Epithelial cell of proximal tubule (primary cell): ENCODE results near the gene TMEM88. TPM values are rescaled to one million over a fixed set of nuclear protein-coding genes. Genes with fewer than 3 reads are reported as not detected.

ENCODE experiments used
- DNase-seq: peaks from one replicate; pipeline ENCODE4 v3.0.0-alpha.2; 2011; ENCODE audit warnings: low read depth
- H3K4me3 ChIP-seq: 2 replicates; pipeline ENCODE4 v1.5.1; 2011; ENCODE audit warnings: low read depth, mild to moderate bottlenecking, low read length
- total RNA-seq: library from RNA; depleted of rRNA; stranded (reverse); fragments of >200 nt; gene quantifications from 2 replicates; pipeline ENCODE4 v1.2.3, GENCODE V29; 2015
- TF ChIP-seq, protein P1 (sequence below): conservative IDR thresholded peaks from 2 replicates; pipeline ENCODE4 v1.5.1; 2012; ENCODE audit warnings: low read depth, mild to moderate bottlenecking, low read length

TMEM88 gene
- total RNA-seq, 1 donor from 2014 or later, result 7.3 TPM

GRCh38 chr17:7837408-7838088 is 17.3 kb upstream of the TMEM88 start:
- TF ChIP-seq, protein P1, sequence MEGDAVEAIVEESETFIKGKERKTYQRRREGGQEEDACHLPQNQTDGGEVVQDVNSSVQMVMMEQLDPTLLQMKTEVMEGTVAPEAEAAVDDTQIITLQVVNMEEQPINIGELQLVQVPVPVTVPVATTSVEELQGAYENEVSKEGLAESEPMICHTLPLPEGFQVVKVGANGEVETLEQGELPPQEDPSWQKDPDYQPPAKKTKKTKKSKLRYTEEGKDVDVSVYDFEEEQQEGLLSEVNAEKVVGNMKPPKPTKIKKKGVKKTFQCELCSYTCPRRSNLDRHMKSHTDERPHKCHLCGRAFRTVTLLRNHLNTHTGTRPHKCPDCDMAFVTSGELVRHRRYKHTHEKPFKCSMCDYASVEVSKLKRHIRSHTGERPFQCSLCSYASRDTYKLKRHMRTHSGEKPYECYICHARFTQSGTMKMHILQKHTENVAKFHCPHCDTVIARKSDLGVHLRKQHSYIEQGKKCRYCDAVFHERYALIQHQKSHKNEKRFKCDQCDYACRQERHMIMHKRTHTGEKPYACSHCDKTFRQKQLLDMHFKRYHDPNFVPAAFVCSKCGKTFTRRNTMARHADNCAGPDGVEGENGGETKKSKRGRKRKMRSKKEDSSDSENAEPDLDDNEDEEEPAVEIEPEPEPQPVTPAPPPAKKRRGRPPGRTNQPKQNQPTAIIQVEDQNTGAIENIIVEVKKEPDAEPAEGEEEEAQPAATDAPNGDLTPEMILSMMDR, result no peak
- H3K4me3 ChIP-seq, result peak overlapping the region; percentile 91
- DNase-seq, result no peak

- peak overlapping the region; percentile 91 for H3K4me3 ChIP-seq
- TF ChIP-seq, protein P1, result no peak
- DNase-seq, result no peak
Observed at GRCh38 chr17:7838090-7839075, 16.5 kb upstream of the TMEM88 start.

DNA sequence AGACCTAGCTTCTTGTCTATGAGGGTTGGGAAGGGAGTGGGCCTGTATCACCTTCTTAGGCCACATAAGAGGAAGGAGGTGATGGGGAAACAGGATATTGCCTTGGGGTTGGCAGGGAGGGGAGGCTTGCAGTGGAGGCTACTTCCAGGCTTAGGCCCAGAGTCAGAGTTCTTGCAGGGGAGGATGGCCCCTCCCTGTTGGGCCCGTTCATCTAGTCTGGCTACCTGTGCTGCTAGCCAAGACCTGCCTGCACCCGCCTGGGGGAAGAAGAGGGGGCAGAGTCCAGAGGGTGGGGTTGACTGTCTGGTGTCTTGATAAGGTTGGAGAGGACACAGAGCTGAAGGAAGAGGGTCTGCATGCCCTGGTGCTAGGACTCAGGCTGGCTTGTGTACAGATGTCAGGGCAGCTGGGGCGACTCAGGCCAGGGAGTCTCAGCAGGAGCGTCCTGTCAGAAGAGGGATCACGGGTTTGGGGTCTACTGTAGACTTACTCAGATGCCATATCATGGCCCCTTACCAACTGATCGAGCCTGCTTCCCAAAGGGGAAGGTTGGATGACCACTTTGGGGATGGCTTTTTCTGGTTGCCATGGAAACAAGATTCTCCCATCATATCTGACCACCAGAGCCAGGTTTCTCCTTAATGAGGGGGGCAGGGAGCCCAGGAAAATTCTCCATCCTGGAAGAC is 15.5 kb upstream of the TMEM88 start:
- TF ChIP-seq, protein P1, result no peak
- no peak overlapping the region for H3K4me3 ChIP-seq

DNA sequence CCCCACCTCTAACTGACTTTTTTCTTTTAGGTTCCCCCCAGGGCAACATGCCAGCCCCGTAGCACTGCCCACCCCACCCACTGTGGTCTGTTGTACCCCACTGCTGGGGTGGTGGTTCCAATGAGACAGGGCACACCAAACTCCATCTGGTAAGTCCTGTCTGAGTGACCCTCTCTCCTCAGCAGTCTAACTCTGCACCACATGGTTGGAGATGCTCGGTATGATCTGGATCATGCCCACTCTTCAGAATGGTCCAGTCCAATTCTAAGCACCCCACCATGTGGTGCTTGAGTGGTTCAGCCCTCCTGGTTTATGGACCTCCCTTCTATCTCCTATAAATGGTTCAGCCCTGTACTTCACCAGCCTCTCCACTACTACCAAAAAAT is 15.0 kb upstream of the TMEM88 start:
- no peak for DNase-seq
- TF ChIP-seq, protein P1, result no peak
- H3K4me3 ChIP-seq, result no peak overlapping the region

More for the DNA sequence above, 15.5 kb upstream of the TMEM88 start:
- no peak for DNase-seq

GRCh38 chr17:7840441-7840840 is 14.4 kb upstream of the TMEM88 start:
- no peak overlapping the region for H3K4me3 ChIP-seq
- DNase-seq, result no peak
- TF ChIP-seq, protein P1, result no peak

- TF ChIP-seq, protein P1, result no peak
- DNase-seq, result no peak
- peak overlapping the region; percentile 70 for H3K4me3 ChIP-seq
Observed at GRCh38 chr17:7840875-7841274, 14.0 kb upstream of the TMEM88 start.
